Renal cortical epithelial cell (primary cell): ENCODE measurements around the gene TMEM242. TPM values are rescaled to one million over a fixed set of nuclear protein-coding genes. Genes with fewer than 3 reads are reported as not detected.
"Not testable (repeated sequence)": the region's sequence is repeated elsewhere in the genome, so short reads cannot be mapped to it uniquely, and the experiment has no call there.

ENCODE experiments used
- DNase-seq: peaks from one replicate; pipeline ENCODE4 v3.0.0-alpha.2; 2011; ENCODE audit warnings: low read depth
- total RNA-seq: library from RNA; depleted of rRNA; stranded (reverse); fragments of >200 nt; gene quantifications from 2 replicates; pipeline ENCODE4 v1.2.3, GENCODE V29; 2014

TMEM242 gene
- 5.2 and 8.6 TPM in 2 replicates for total RNA-seq

DNA sequence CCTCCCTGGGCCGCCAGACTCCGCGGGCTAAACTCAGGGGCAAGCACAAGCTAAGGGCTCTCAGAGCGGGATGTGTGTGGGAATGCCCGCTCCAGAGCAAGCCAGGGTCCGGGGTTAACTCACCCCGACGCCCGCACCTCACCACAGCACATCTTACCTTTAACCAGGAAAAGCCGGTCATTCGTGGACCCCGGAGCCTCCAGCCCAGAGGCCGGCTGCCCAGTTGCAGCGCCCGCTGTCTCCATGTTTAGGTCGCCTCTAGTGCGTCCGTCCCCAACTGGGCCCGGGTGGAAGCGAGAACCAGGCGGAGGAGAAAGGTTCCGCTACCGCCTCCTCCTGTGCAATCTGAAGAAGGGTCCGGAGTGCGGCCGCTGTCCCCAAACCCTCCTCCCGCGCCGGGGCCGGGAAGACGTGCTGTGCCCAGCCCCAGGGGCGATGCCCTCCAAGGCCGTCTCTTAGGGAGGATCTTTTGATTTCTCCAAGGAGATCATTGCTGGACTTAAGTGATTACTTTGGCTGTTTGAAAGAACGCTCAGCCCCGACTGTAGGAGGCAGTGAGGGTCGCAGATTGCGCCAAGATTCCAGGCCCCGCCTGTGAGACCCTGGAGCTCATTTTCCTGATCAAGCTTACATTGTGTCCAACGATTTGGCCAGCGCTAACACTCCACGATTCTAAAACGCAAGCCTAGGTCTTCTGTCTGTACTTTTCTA is at the start of gene TMEM242:
TMEM242 (minus strand) TSS at position 265 of the 711 bp plus-strand sequence; CDS start at position 245, 20 bp downstream.
- DNase-seq: peak; percentile 81

GRCh38 chr6:157372501-157373280 is 49.4 kb upstream of the TMEM242 start:
- no peak for DNase-seq

DNA sequence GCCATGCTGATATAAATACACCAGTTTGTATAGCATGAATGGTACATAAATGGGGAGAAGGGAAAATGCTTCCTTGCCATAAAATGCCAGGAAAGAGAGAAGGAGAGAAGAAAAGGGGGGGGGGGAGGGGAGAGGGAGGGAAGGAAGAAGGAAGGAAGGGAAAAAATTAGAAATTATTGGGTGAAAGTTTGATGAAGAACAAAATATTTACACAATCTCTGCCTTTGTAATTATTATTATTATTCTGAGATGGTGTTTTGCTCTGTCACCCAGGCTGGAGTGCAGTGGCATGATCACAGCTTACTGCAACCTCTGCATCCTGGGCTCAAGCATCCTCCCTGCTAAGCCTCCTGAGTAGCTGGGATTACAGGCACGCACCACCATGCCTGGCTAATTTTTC is 47.4 kb upstream of the TMEM242 start:
- no peak for DNase-seq

DNA sequence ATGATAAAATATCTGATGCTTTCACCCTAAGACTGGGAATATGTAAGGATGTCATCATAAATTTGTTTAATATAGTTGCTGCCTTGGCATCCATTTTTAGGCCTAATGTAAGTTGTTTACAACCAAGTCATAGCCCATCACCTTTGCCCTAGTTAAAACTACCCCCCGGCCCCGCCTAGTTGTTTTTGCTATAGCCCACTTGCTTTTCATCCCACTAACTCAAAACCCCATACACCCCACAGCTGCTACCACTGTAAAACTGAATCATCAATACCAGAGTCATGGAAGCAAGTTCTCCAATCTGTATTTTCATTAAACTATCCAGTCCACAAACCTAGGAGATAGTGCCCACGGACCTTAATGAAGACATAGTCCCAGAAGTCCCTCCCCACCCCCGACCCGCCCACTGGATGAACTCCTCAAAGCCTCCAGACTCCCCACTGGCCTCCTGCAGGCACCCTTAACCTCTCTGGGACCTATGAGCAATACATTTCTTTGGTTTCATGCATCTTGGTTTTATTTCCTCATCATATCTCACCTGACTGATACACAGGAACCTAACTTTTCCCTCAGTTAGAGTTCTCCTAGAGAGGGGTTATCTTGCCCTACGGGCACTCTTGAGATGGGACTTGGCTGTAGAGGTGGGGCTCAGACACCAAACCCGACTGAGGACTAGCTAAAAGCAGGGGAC is 45.2 kb upstream of the TMEM242 start:
- peak; percentile 15 for DNase-seq

GRCh38 chr6:157366648-157367047 is 43.3 kb upstream of the TMEM242 start:
- DNase-seq: no peak

DNA sequence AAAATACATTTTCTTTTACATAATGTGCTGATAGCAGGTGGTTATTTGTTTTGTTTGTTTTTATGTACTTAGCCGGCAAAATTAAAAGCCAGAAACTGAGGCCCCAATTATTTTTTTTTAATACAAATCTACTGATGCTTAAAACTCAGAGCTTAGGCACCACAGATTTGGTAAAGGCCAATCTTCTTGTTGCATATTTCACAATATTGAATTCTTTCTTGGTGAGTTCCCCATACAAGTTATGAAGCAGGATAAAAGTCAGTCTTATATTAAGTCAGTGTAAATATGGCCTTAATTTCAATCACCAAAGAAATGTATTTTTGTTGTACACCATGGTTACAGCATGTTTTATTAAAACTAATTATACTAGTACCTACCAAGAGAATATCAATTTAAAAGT is 41.4 kb upstream of the TMEM242 start:
- DNase-seq: no peak

- no peak for DNase-seq
Measured at GRCh38 chr6:157361886-157362285, 38.6 kb upstream of the TMEM242 start.

GRCh38 chr6:157358287-157358686 is 35.0 kb upstream of the TMEM242 start:
- no peak for DNase-seq

DNA sequence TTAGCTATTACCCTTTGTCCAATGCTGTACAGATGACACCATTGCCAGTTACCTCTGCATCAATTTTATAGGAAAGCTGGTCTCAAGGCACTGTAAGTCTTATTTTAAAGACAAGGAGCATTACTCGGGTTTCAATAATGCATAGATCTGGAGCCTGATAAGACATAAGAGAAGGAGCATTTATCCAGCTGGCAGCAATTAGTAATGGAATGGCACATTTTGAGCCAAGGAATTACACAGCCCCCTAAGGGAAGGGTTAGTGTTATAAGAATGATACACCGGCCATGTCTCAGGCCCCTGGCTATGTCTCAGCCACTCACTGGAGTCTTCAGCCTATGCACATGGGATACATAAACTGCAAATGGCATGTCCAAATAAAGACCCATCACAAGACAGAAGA is 23.1 kb upstream of the TMEM242 start:
- DNase-seq: no peak

- DNase-seq: peak; percentile 16
Measured at GRCh38 chr6:157343732-157344131, 20.4 kb upstream of the TMEM242 start.

- no peak for DNase-seq
Measured at GRCh38 chr6:157339432-157339831, 16.1 kb upstream of the TMEM242 start.

- no peak for DNase-seq
Measured at GRCh38 chr6:157337751-157338150, 14.4 kb upstream of the TMEM242 start.

- DNase-seq: not testable (repeated sequence)
Measured at GRCh38 chr6:157337276-157337675, 14.0 kb upstream of the TMEM242 start.

DNA sequence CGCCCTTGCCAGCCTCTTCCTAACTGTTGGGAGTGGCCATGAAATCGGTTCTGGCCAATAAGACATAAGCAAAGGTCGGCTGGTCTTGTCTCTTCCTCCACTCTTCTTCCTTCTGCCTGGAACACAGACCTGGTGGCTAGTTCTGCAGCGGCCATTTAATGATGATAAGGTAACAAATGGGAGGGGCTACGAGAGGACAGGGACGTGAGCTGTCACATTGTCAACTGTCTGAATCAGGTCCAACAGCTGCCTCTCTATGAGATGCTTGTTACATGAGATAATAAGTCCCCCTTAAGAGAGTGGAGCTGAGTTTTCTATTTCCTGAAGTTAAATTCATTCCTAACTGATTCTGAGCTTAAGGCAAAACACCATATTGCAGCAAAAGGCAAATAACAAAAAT is 12.5 kb upstream of the TMEM242 start:
- DNase-seq: no peak

GRCh38 chr6:157333956-157334355 is 10.6 kb upstream of the TMEM242 start:
- no peak for DNase-seq

- DNase-seq: no peak
Measured at GRCh38 chr6:157333537-157333936, 10.2 kb upstream of the TMEM242 start.

GRCh38 chr6:157332813-157333212 is 9.5 kb upstream of the TMEM242 start:
- no peak for DNase-seq

DNA sequence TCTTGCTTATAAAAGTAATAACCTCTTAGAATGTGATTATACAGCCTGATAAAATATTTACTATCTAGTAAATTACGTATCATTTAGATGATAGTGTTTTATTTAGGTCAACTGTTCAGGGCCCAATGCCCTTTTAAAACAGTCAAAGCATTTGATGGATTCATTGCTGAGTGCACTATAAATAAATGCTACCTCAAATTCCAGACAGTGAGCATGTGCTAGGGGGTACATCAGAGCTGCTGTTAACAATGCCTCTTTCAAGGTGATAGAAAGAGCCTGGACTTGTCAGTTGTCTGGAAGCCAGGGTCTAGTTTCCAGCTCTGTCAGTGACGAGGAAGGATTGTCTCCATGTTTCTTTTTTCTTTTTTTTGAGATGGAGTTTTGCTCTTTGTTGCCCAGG is 7.5 kb upstream of the TMEM242 start:
- DNase-seq: no peak

DNA sequence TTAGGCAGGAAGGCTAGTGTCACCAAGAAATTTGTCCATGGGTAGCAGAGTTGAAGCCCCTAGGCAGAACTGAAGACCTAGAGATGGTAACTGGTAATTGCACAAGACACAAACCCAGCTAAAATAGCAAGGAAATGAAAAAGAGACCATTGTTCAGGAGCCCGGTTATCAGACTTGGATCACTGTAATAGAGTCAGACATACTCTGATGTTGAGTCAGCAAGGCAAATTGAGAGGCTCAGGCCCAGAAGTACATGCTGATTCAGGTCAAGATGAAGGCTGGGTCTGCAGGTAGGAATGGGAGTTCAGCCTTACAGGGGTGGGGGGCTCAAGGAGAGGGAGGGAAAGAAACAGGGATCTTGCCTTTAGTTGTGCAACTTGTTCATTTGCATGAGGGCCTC is 6.5 kb upstream of the TMEM242 start:
- peak; percentile 31 for DNase-seq

GRCh38 chr6:157328108-157328692 is 4.9 kb upstream of the TMEM242 start:
- no peak for DNase-seq

- no peak for DNase-seq
Measured at GRCh38 chr6:157326979-157327378, 3.7 kb upstream of the TMEM242 start.

- no peak for DNase-seq
Measured at GRCh38 chr6:157325069-157325805, 1.9 kb upstream of the TMEM242 start.
